Right lobe of liver (tissue), 4 donors: Measurements from ENCODE around the gene LRRC1.

ENCODE experiments used
- CTCF ChIP-seq, 4 donors: fragments of 200-600 bp in 3 of 4; fragments of 450-650 bp in 1 of 4; IDR thresholded peaks; one replicate each; pipeline versions ENCODE4 v1.5.1 to v1.8.0; 2016 to 2022; ENCODE audit warnings: antibody characterized with exemption in 4 of 4, mild to moderate bottlenecking in 2 of 4
- POLR2A ChIP-seq: fragments of 450-650 bp; IDR thresholded peaks from one replicate; pipeline ENCODE4 v1.6.1; 2017; ENCODE audit warnings: antibody characterized with exemption, mild to moderate bottlenecking
- donor health status: DM: no; HTN: no; CAD: no.
- donor health status: DM: no; HTN: no; CAD: no.
- donor health status: DM: no; HTN: yes; CAD: no.

- TF ChIP-seq POLR2A (no peak), CTCF (IDR thresholded peaks at IDR 0.05) (no peak)
Measured at GRCh38 chr6:53795702-53796450, 1.1 kb downstream of the LRRC1 start.
